NB4 (cell line): ENCODE measurements around the gene DRD3.

Experiments
- DNase-seq: peaks from one replicate; pipeline ENCODE4 v3.0.0; 2010; ENCODE audit warnings: low read depth
- H3K4me3 ChIP-seq: one replicate; pipeline ENCODE4 v1.5.1; 2011; ENCODE audit warnings: mild to moderate bottlenecking, low read depth, low read length, moderate library complexity
- CTCF ChIP-seq: IDR thresholded peaks from one replicate; pipeline ENCODE4 v1.5.1; 2012; ENCODE audit warnings: low read depth, low read length
- MAX ChIP-seq: IDR thresholded peaks from 2 replicates; pipeline ENCODE4 v1.6.1; 2011; ENCODE audit warnings: low read depth, low read length
- MYC ChIP-seq: IDR thresholded peaks from 2 replicates; pipeline ENCODE4 v1.6.1; 2011; ENCODE audit warnings: low read depth, low read length
- POLR2A ChIP-seq: IDR thresholded peaks from 2 replicates; pipeline ENCODE4 v1.6.1; 2011; ENCODE audit warnings: mild to moderate bottlenecking; ENCODE audit not compliant: insufficient read length; ENCODE audit errors: extremely low read depth

The DRD3 gene

GRCh38 chr3:114178770-114179368, at the start of gene DRD3:
TSS of gene DRD3 (minus strand) at chr3:114179052. CDS start at chr3:114171992, 7,060 bp downstream.
- no peak for TF ChIP-seq POLR2A
- TF ChIP-seq CTCF, result no peak
- TF ChIP-seq MAX, result no peak
- H3K4me3 ChIP-seq, result no peak within 1 kb of the TSS
- peak; percentile 34 for DNase-seq

GRCh38 chr3:114227076-114227475, 48.2 kb upstream of the DRD3 start:
- TF ChIP-seq POLR2A (no peak), MAX (no peak), MYC (no peak), CTCF (no peak)
- no peak overlapping the region for H3K4me3 ChIP-seq
- DNase-seq, result no peak

- DNase-seq, result no peak
- TF ChIP-seq POLR2A (no peak), CTCF (no peak), MYC (no peak), MAX (no peak)
- H3K4me3 ChIP-seq, result no peak overlapping the region
Measured at GRCh38 chr3:114226313-114226712, 47.5 kb upstream of the DRD3 start.

- no peak for DNase-seq
- TF ChIP-seq MAX, result no peak
- TF ChIP-seq MYC, result no peak
- TF ChIP-seq CTCF, result no peak
- no peak for TF ChIP-seq POLR2A
- H3K4me3 ChIP-seq, result no peak overlapping the region
Measured at GRCh38 chr3:114223143-114223542, 44.3 kb upstream of the DRD3 start.

- DNase-seq, result no peak
- TF ChIP-seq MAX (no peak), MYC (no peak), CTCF (no peak), POLR2A (no peak)
- H3K4me3 ChIP-seq, result no peak overlapping the region
Measured at GRCh38 chr3:114221881-114222264, 43.0 kb upstream of the DRD3 start.
